Rectal smooth muscle tissue (tissue), 1 donor: ENCODE results near the gene FDPS.
"Not testable (repeated sequence)": the region's sequence is repeated elsewhere in the genome, so short reads cannot be mapped to it uniquely, and the experiment has no call there.

Experiments
- H3K27ac ChIP-seq: one replicate; pipeline ENCODE4 v1.7.0; 2013; ENCODE audit warnings: low read depth, low read length, inconsistent platforms
- H3K27me3 ChIP-seq: one replicate; pipeline ENCODE4 v1.7.0; 2013; ENCODE audit warnings: low read length; ENCODE audit not compliant: control insufficient read depth, insufficient read depth
- H3K36me3 ChIP-seq: one replicate; pipeline ENCODE4 v1.7.0; 2013; ENCODE audit warnings: low read length; ENCODE audit not compliant: control insufficient read depth, insufficient read depth
- H3K4me1 ChIP-seq: one replicate; pipeline ENCODE4 v1.7.0; 2013; ENCODE audit warnings: low read length; ENCODE audit not compliant: control insufficient read depth, insufficient read depth
- H3K4me3 ChIP-seq: one replicate; pipeline ENCODE4 v1.7.0; 2013; ENCODE audit warnings: low read length
- H3K9ac ChIP-seq: one replicate; pipeline ENCODE4 v1.7.0; 2013; ENCODE audit warnings: low read length

Gene FDPS

GRCh38 chr1:155277070-155277901 lies 31.4 kb upstream of the FDPS start, which contains the start of gene HCN3:
HCN3 (plus strand) TSS chr1:155277463; CDS start chr1:155277591, 128 bp downstream.
- H3K9ac ChIP-seq, result peak within 1 kb of the TSS; percentile 11
- peaks cover 11% of the 10 kb centered on the region for H3K4me1 ChIP-seq

GRCh38 chr1:155277902-155278688 lies 30.6 kb upstream of the FDPS start:
- Histone ChIP-seq H3K27me3 (no peaks in the 10 kb centered on the region), H3K27ac (no peak overlapping the region), H3K4me1 (peaks cover 7% of the 10 kb centered on the region), H3K36me3 (no peaks in the 10 kb centered on the region), H3K4me3 (peak overlapping the region; percentile 93), H3K9ac (peak overlapping the region; percentile 11)

More at GRCh38 chr1:155277070-155277901, 31.4 kb upstream of the FDPS start, which contains the start of gene HCN3:
- Histone ChIP-seq H3K4me3 (peak within 1 kb of the TSS; percentile 93), H3K27me3 (no peaks in the 10 kb centered on the region), H3K36me3 (no peaks in the 10 kb centered on the region), H3K27ac (peak within 1 kb of the TSS; percentile 68)

GRCh38 chr1:155278689-155279160 lies 29.9 kb upstream of the FDPS start:
- Histone ChIP-seq H3K27me3 (no peaks in the 10 kb centered on the region), H3K4me3 (no peak overlapping the region), H3K4me1 (peaks cover 5% of the 10 kb centered on the region), H3K9ac (no peak overlapping the region), H3K36me3 (no peaks in the 10 kb centered on the region), H3K27ac (no peak overlapping the region)

- Histone ChIP-seq H3K27ac (no peak overlapping the region), H3K4me1 (peaks cover 4% of the 10 kb centered on the region), H3K9ac (no peak overlapping the region), H3K4me3 (no peak overlapping the region), H3K36me3 (no peaks in the 10 kb centered on the region), H3K27me3 (no peaks in the 10 kb centered on the region)
Measured at GRCh38 chr1:155279268-155279667, 29.4 kb upstream of the FDPS start.

DNA sequence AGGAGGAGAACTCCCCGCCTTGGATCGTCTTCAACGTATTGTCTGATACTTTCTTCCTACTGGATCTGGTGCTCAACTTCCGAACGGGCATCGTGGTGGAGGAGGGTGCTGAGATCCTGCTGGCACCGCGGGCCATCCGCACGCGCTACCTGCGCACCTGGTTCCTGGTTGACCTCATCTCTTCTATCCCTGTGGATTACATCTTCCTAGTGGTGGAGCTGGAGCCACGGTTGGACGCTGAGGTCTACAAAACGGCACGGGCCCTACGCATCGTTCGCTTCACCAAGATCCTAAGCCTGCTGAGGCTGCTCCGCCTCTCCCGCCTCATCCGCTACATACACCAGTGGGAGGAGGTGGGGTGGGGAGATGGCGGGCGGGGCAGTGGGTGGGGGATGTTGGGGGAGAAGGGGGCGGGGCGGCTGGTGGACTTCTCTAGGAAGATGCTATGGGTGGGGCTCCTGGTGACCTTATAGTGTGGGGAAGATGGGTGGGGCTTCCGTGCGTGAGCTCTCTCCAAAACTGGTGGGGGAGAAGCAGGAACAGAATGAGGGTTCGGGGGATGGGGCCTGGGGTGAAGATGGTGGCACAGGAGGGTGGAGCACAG lies 26.1 kb upstream of the FDPS start:
- no peak overlapping the region for H3K9ac ChIP-seq
- no peaks in the 10 kb centered on the region for H3K36me3 ChIP-seq
- no peaks in the 10 kb centered on the region for H3K27me3 ChIP-seq
- no peak overlapping the region for H3K27ac ChIP-seq
- no peak overlapping the region for H3K4me3 ChIP-seq
- H3K4me1 ChIP-seq, result no peaks in the 10 kb centered on the region

DNA sequence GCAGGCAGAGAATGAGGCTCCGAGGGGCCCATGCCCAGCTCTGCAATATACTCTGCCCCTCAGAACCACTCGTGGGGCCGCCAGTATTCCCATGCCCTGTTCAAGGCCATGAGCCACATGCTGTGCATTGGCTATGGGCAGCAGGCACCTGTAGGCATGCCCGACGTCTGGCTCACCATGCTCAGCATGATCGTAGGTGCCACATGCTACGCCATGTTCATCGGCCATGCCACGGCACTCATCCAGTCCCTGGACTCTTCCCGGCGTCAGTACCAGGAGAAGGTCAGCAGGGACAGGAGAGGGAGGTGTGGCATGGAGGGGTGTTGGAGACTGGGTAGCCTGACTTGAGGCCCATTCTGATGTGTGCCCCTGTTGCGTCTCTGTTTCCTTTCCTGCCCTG lies 24.2 kb upstream of the FDPS start:
- no peaks in the 10 kb centered on the region for H3K36me3 ChIP-seq
- H3K27ac ChIP-seq, result no peak overlapping the region
- H3K27me3 ChIP-seq, result no peaks in the 10 kb centered on the region
- H3K9ac ChIP-seq, result no peak overlapping the region
- H3K4me1 ChIP-seq, result no peaks in the 10 kb centered on the region
- no peak overlapping the region for H3K4me3 ChIP-seq

GRCh38 chr1:155285063-155285462 lies 23.6 kb upstream of the FDPS start:
- H3K27me3 ChIP-seq, result no peaks in the 10 kb centered on the region
- no peak overlapping the region for H3K9ac ChIP-seq
- H3K27ac ChIP-seq, result no peak overlapping the region
- H3K36me3 ChIP-seq, result no peaks in the 10 kb centered on the region
- no peaks in the 10 kb centered on the region for H3K4me1 ChIP-seq
- H3K4me3 ChIP-seq, result no peak overlapping the region

- Histone ChIP-seq H3K9ac (no peak overlapping the region), H3K4me1 (no peaks in the 10 kb centered on the region), H3K27ac (no peak overlapping the region), H3K36me3 (no peaks in the 10 kb centered on the region), H3K4me3 (no peak overlapping the region), H3K27me3 (no peaks in the 10 kb centered on the region)
Measured at GRCh38 chr1:155285631-155286044, 23.0 kb upstream of the FDPS start.

GRCh38 chr1:155286544-155286943 lies 22.1 kb upstream of the FDPS start:
- no peak overlapping the region for H3K4me3 ChIP-seq
- no peaks in the 10 kb centered on the region for H3K36me3 ChIP-seq
- H3K27me3 ChIP-seq, result no peaks in the 10 kb centered on the region
- H3K9ac ChIP-seq, result no peak overlapping the region
- no peaks in the 10 kb centered on the region for H3K4me1 ChIP-seq
- no peak overlapping the region for H3K27ac ChIP-seq

DNA sequence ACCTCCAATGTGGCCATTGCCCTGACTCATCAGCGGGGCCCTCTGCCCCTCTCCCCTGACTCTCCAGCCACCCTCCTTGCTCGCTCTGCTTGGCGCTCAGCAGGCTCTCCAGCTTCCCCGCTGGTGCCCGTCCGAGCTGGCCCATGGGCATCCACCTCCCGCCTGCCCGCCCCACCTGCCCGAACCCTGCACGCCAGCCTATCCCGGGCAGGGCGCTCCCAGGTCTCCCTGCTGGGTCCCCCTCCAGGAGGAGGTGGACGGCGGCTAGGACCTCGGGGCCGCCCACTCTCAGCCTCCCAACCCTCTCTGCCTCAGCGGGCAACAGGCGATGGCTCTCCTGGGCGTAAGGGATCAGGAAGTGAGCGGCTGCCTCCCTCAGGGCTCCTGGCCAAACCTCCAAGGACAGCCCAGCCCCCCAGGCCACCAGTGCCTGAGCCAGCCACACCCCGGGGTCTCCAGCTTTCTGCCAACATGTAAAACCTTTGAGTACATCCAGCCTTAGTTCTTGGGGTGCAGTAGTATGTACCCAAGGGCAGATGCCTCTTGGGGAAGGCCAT lies 20.6 kb upstream of the FDPS start:
- no peak overlapping the region for H3K9ac ChIP-seq
- no peaks in the 10 kb centered on the region for H3K36me3 ChIP-seq
- no peaks in the 10 kb centered on the region for H3K27me3 ChIP-seq
- H3K4me1 ChIP-seq, result no peaks in the 10 kb centered on the region
- H3K27ac ChIP-seq, result no peak overlapping the region
- H3K4me3 ChIP-seq, result no peak overlapping the region

DNA sequence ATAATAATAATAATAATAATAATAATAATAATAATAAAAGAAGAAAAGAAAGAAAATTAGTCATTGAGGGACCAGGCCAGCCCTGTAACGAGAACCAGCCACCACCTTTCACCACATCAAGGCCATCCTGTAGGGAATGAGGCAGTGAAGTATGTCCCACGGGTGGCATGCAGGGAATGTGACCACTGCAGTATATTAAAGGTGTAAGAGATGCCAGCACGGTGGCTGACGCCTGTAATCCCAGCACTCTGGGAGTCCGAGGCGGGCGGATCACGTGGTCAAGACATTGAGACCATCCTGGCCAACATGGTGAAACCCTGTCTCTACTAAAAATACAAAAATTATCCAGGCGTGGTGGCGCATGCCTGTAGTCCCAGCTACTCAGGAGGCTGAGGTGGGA lies 17.7 kb upstream of the FDPS start:
- not testable (repeated sequence) for H3K4me1 ChIP-seq, H3K36me3 ChIP-seq, H3K27me3 ChIP-seq, H3K4me3 ChIP-seq, H3K9ac ChIP-seq, H3K27ac ChIP-seq
